Activated CD8-positive, alpha-beta T cell treated with anti-CD3 and anti-CD28 coated beads for 36 hours (primary cell): ENCODE data around the gene HCCS. TPM values are rescaled to one million over a fixed set of nuclear protein-coding genes. Genes with fewer than 3 reads are reported as not detected.

Source experiments
- ATAC-seq: fragments of 200-7000 bp; cut with Tn5 transposase; one replicate; pipeline ENCODE4 v1.10.0; 2021; ENCODE audit warnings: mild to moderate bottlenecking, moderate library complexity
- CTCF ChIA-PET: fragments of 350-600 bp; sonication (Branson Sonifier 250); formaldehyde crosslinking; loops from one replicate; lab custom pipeline; 2021; ENCODE audit warnings: antibody characterized with exemption; lab: Charles Lee
- POLR2A ChIA-PET: fragments of 350-600 bp; sonication (Branson Sonifier 250); formaldehyde crosslinking; loops from one replicate; lab custom pipeline; 2021; ENCODE audit warnings: antibody characterized with exemption; lab: Charles Lee
- DNase-seq: peaks from one replicate; pipeline ENCODE4 v3.0.0-alpha.2; 2020
- H3K27ac Mint-ChIP-seq: one replicate; pipeline ENCODE4 v1.8.0; 2021; ENCODE audit warnings: mild to moderate bottlenecking, mixed read lengths
- H3K27me3 Mint-ChIP-seq: one replicate; pipeline ENCODE4 v1.8.0; 2021; ENCODE audit warnings: mixed read lengths
- H3K36me3 Mint-ChIP-seq: one replicate; pipeline ENCODE4 v1.8.0; 2021; ENCODE audit warnings: low read depth, mixed read lengths
- H3K4me1 Mint-ChIP-seq: one replicate; pipeline ENCODE4 v1.8.0; 2021; ENCODE audit warnings: low read depth, mixed read lengths
- H3K4me3 Mint-ChIP-seq: one replicate; pipeline ENCODE4 v1.8.0; 2021; ENCODE audit warnings: mild to moderate bottlenecking, moderate library complexity, mixed read lengths
- H3K9me3 Mint-ChIP-seq: one replicate; pipeline ENCODE4 v1.8.0; 2021; ENCODE audit warnings: mixed read lengths
- CTCF ChIP-seq: fragments of 200-600 bp; IDR thresholded peaks from one replicate; pipeline ENCODE4 v1.8.0; 2022; ENCODE audit warnings: antibody characterized with exemption, mild to moderate bottlenecking
- intact Hi-C: fragments of 100-400 bp; cut with micrococcal nuclease; formaldehyde crosslinking; loops from one replicate; pipeline ENCODE4 v1.10.0; 2022
- total RNA-seq, 2 experiments: library from RNA; stranded (reverse); gene quantifications; one replicate each; pipeline ENCODE4 v1.2.3, GENCODE V29; 2021

The HCCS gene
- total RNA-seq, 2 experiments from 2014 or later = 23.3 to 26.3 TPM

- ChIA-PET CTCF (interaction anchor here (2.2 kb wide), 1 partner anchor 949 kb away, joined by 9 read pairs; no protein-coding TSS in a partner anchor), POLR2A (no interaction called here)
- no peak overlapping the region for H3K27ac Mint-ChIP-seq
- no peaks in the 10 kb centered on the region for H3K9me3 Mint-ChIP-seq
- H3K27me3 Mint-ChIP-seq = no peaks in the 10 kb centered on the region
- intact Hi-C loops = loop anchor here (10.0 kb wide), 1 partner anchor 954 kb away; no protein-coding TSS in a partner anchor
- DNase-seq (no peak), ATAC-seq (no peak)
- no peaks in the 10 kb centered on the region for H3K36me3 Mint-ChIP-seq
- TF ChIP-seq CTCF = no peak
- no peak overlapping the region for H3K4me3 Mint-ChIP-seq
- H3K4me1 Mint-ChIP-seq = no peaks in the 10 kb centered on the region
These were observed 27.6 kb downstream of the HCCS start for GRCh38 chrX:11138498-11139390.

GRCh38 chrX:11143931-11144678 is 33.0 kb downstream of the HCCS start:
- H3K27ac Mint-ChIP-seq = no peak overlapping the region
- ChIA-PET POLR2A (no interaction called here), CTCF (interaction anchor here (1.0 kb wide), 1 partner anchor 953 kb away, joined by 3 read pairs; no protein-coding TSS in a partner anchor)
- no peaks in the 10 kb centered on the region for H3K36me3 Mint-ChIP-seq
- H3K27me3 Mint-ChIP-seq = peaks cover 1% of the 10 kb centered on the region
- H3K4me3 Mint-ChIP-seq = no peak overlapping the region
- ATAC-seq (peak; percentile 62), DNase-seq (peak; percentile 60)
- no peaks in the 10 kb centered on the region for H3K4me1 Mint-ChIP-seq
- H3K9me3 Mint-ChIP-seq = no peaks in the 10 kb centered on the region
- peak; percentile 48 for TF ChIP-seq CTCF
- intact Hi-C loops = no loop called here

- ATAC-seq = no peak
- Mint-ChIP-seq H3K36me3 (no peaks in the 10 kb centered on the region), H3K27me3 (peaks cover 1% of the 10 kb centered on the region), H3K9me3 (no peaks in the 10 kb centered on the region), H3K4me3 (no peak overlapping the region), H3K27ac (no peak overlapping the region), H3K4me1 (no peaks in the 10 kb centered on the region)
- ChIA-PET CTCF (no interaction called here), POLR2A (no interaction called here)
- intact Hi-C loops = no loop called here
- no peak for TF ChIP-seq CTCF
- DNase-seq = no peak
These were observed 35.3 kb downstream of the HCCS start for GRCh38 chrX:11146411-11146810.

GRCh38 chrX:11148401-11148800 is 37.3 kb downstream of the HCCS start:
- Mint-ChIP-seq H3K4me3 (no peak overlapping the region), H3K9me3 (no peaks in the 10 kb centered on the region), H3K27me3 (peaks cover 1% of the 10 kb centered on the region), H3K36me3 (no peaks in the 10 kb centered on the region), H3K27ac (no peak overlapping the region), H3K4me1 (no peaks in the 10 kb centered on the region)
- ChIA-PET CTCF (no interaction called here), POLR2A (no interaction called here)
- intact Hi-C loops = no loop called here
- DNase-seq = no peak
- no peak for TF ChIP-seq CTCF
- ATAC-seq = no peak
